Measurements from ENCODE around the gene BRI3BP. TPM values are rescaled to one million over a fixed set of nuclear protein-coding genes. Genes with fewer than 3 reads are reported as not detected.

The BRI3BP gene
- total RNA-seq, 8 experiments from 2014 or later = 2.4 to 16.0 (median 4.2) TPM

Other genes starting within 250 kb of the BRI3BP start
- 100 to 1,000 TPM in 1 of 8 experiments, 10 to 100 TPM in 4, 1 to 10 TPM in 3; 7.9 to 129 (median 15.1) TPM for gene SCARB1, start 129.8 kb upstream of the BRI3BP start, total RNA-seq
- 1,000 to 10,000 TPM in 5 of 8 experiments, 100 to 1,000 TPM in 3; 779 to 1,904 (median 1,306) TPM for gene UBC, start 79.0 kb upstream of the BRI3BP start, total RNA-seq
- 10 to 100 TPM in 4 of 8 experiments, 1 to 10 TPM in 4; 5.0 to 32.4 (median 11.0) TPM for gene DHX37, start 4.5 kb upstream of the BRI3BP start, total RNA-seq
- 10 to 100 TPM; 12.0 to 38.3 (median 15.8) TPM for gene AACS, start 71.8 kb downstream of the BRI3BP start, total RNA-seq
- 10 to 100 TPM in 5 of 8 experiments, 1 to 10 TPM in 3; 3.2 to 42.2 (median 13.6) TPM for gene TMEM132B, start 192.7 kb downstream of the BRI3BP start, total RNA-seq

Data from motor neuron (in vitro differentiated cells).